HuH-7 (cell line): ENCODE data around the gene FAAP24.
"Not testable (repeated sequence)": the region's sequence is repeated elsewhere in the genome, so short reads cannot be mapped to it uniquely, and the experiment has no call there.

Source experiments
- DNase-seq: peaks from one replicate; pipeline ENCODE4 v3.0.0; 2011; ENCODE audit warnings: low spot score

FAAP24 gene

GRCh38 chr19:32998722-32999121, 26.7 kb downstream of the FAAP24 start:
- no peak for DNase-seq

- no peak for DNase-seq
Measured at GRCh38 chr19:33000510-33000909, 28.5 kb downstream of the FAAP24 start.

- DNase-seq, result no peak
Measured at GRCh38 chr19:33000910-33001309, 28.9 kb downstream of the FAAP24 start.

- DNase-seq, result not testable (repeated sequence)
Measured at GRCh38 chr19:33002126-33002865, 30.3 kb downstream of the FAAP24 start.

- DNase-seq, result not testable (repeated sequence)
Measured at GRCh38 chr19:33003424-33004024, 31.5 kb downstream of the FAAP24 start.

- no peak for DNase-seq
Measured at GRCh38 chr19:33005440-33005839, 33.4 kb downstream of the FAAP24 start.

GRCh38 chr19:33008738-33009137, 36.7 kb downstream of the FAAP24 start:
- no peak for DNase-seq

GRCh38 chr19:33010891-33011290, 38.8 kb downstream of the FAAP24 start:
- not testable (repeated sequence) for DNase-seq

GRCh38 chr19:33022472-33023116, 50.6 kb downstream of the FAAP24 start:
- DNase-seq, result no peak

GRCh38 chr19:33024398-33024797, 52.4 kb downstream of the FAAP24 start:
- DNase-seq, result no peak

- DNase-seq, result not testable (repeated sequence)
Measured at GRCh38 chr19:33025468-33026238, 53.6 kb downstream of the FAAP24 start.

GRCh38 chr19:33026602-33027001, 54.6 kb downstream of the FAAP24 start:
- not testable (repeated sequence) for DNase-seq
